ENCODE data around the gene EFNA1.

GRCh38 chr1:155078469-155079209 is 49.0 kb upstream of the EFNA1 start, which contains the start of gene EFNA3:
- TF ChIP-seq CTCF (conservative IDR thresholded peaks at IDR 0.05; ENCODE audit: low read length) (no peak), EZH2phosphoT487 (IDR thresholded peaks at IDR 0.05; ENCODE audit: borderline replicate concordance, low read depth, low read length) (no peak)

All from OCI-LY7 (cell line).